IMR-90 (cell line): Measurements from ENCODE around the gene GABRB3. TPM values are rescaled to one million over a fixed set of nuclear protein-coding genes. Genes with fewer than 3 reads are reported as not detected.

Experiments
- ATAC-seq: fragments of 200-7000 bp; cut with Tn5 transposase; 2 replicates; pipeline ENCODE4 v1.9.1; 2020; ENCODE audit warnings: low read depth, mild to moderate bottlenecking, moderate library complexity
- BruUV-seq: library from RNA; stranded (reverse); fragments of 400-500 nt; replicated peaks from 2 replicates; lab custom pipeline; 2021; lab: Mats Ljungman, UMichigan
- CTCF ChIA-PET: fragments of 300-600 bp; formaldehyde crosslinking; extraction: SDS; loops from one replicate; lab custom pipeline; 2021; ENCODE audit warnings: antibody characterized with exemption; lab: Yijun Ruan, JAX
- POLR2A ChIA-PET: fragments of 300-600 bp; sonication (Branson Sonifier 250); formaldehyde crosslinking; loops from one replicate; lab custom pipeline; 2022; ENCODE audit warnings: antibody characterized with exemption; ENCODE audit not compliant: unreplicated experiment; lab: Charles Lee
- DNase-seq: peaks from one replicate; pipeline ENCODE4 v3.0.0; 2013
- H2AFZ ChIP-seq: replicated peaks from 2 replicates; pipeline ENCODE3; 2013; ENCODE audit warnings: low read length, mild to moderate bottlenecking; ENCODE audit not compliant: poor library complexity
- H2AK5ac ChIP-seq: 2 replicates; pipeline ENCODE4 v1.6.1; 2013; ENCODE audit warnings: low read depth, low read length, inconsistent platforms
- H2AK9ac ChIP-seq: replicated peaks from 2 replicates; pipeline ENCODE3; 2013; ENCODE audit warnings: mild to moderate bottlenecking, low read depth, low read length, moderate library complexity; ENCODE audit not compliant: poor library complexity
- H2BK120ac ChIP-seq: 2 replicates; pipeline ENCODE4 v1.6.1; 2013; ENCODE audit warnings: low read depth, low read length, inconsistent platforms
- H2BK15ac ChIP-seq: 3 replicates; pipeline ENCODE4 v1.6.1; 2013; ENCODE audit warnings: low read depth, low read length, inconsistent platforms
- H2BK20ac ChIP-seq: 2 replicates; pipeline ENCODE4 v1.6.1; 2013; ENCODE audit warnings: low read depth, mild to moderate bottlenecking, inconsistent platforms, low read length, moderate library complexity
- H2BK5ac ChIP-seq: 2 replicates; pipeline ENCODE4 v1.6.1; 2013; ENCODE audit warnings: mild to moderate bottlenecking, low read depth, low read length, inconsistent platforms; ENCODE audit not compliant: poor library complexity, severe bottlenecking
- H3K14ac ChIP-seq: replicated peaks from 2 replicates; pipeline ENCODE4 v1.6.1; 2013; ENCODE audit warnings: low read depth, low read length, inconsistent platforms
- H3K18ac ChIP-seq: 2 replicates; pipeline ENCODE4 v1.6.1; 2013; ENCODE audit warnings: low read depth, low read length, control low read depth
- H3K23ac ChIP-seq: 2 replicates; pipeline ENCODE4 v1.6.1; 2013; ENCODE audit warnings: low read depth, low read length, inconsistent platforms
- H3K27ac ChIP-seq: 2 replicates; pipeline ENCODE4 v1.5.1; 2013; ENCODE audit warnings: mild to moderate bottlenecking, control low read depth, low read length; ENCODE audit not compliant: insufficient read depth
- H3K27me3 ChIP-seq: 2 replicates; pipeline ENCODE4 v1.6.1; 2013; ENCODE audit warnings: low read length; ENCODE audit not compliant: control insufficient read depth, insufficient read depth
- H3K36me3 ChIP-seq: 2 replicates; pipeline ENCODE4 v1.6.1; 2013; ENCODE audit warnings: low read length, mixed read lengths; ENCODE audit not compliant: control insufficient read depth, insufficient read depth
- H3K4ac ChIP-seq: 2 replicates; pipeline ENCODE4 v1.6.1; 2013; ENCODE audit warnings: low read depth, low read length, inconsistent platforms
- H3K4me1 ChIP-seq: 2 replicates; pipeline ENCODE4 v1.6.1; 2013; ENCODE audit warnings: low read length, mixed read lengths; ENCODE audit not compliant: control insufficient read depth, insufficient read depth
- H3K4me2 ChIP-seq: 2 replicates; pipeline ENCODE4 v1.6.1; 2013; ENCODE audit warnings: low read depth, mild to moderate bottlenecking, control low read depth, low read length, moderate library complexity
- H3K4me3 ChIP-seq: 2 replicates; pipeline ENCODE4 v1.5.1; 2013; ENCODE audit warnings: low read depth, mild to moderate bottlenecking, control low read depth, low read length, moderate library complexity; ENCODE audit not compliant: insufficient read depth
- H3K56ac ChIP-seq: 2 replicates; pipeline ENCODE4 v1.6.1; 2013; ENCODE audit warnings: low read length, inconsistent platforms; ENCODE audit not compliant: insufficient read depth; ENCODE audit errors: extremely low read depth
- H3K79me1 ChIP-seq, 2 experiments: 2 replicates each; pipeline ENCODE4 v1.6.1; 2013; ENCODE audit warnings: low read length in 2 of 2, inconsistent platforms in 1 of 2, low read depth in 1 of 2
- H3K9ac ChIP-seq: 2 replicates; pipeline ENCODE4 v1.6.1; 2013; ENCODE audit warnings: low read depth, low read length, control low read depth
- H3K9me1 ChIP-seq: 2 replicates; pipeline ENCODE4 v1.6.1; 2013; ENCODE audit warnings: low read length, inconsistent platforms; ENCODE audit not compliant: insufficient read depth
- H3K9me3 ChIP-seq: 2 replicates; pipeline ENCODE4 v1.6.1; 2013; ENCODE audit warnings: low read length; ENCODE audit not compliant: control insufficient read depth, insufficient read depth
- H4K20me1 ChIP-seq: 2 replicates; pipeline ENCODE4 v1.6.1; 2013; ENCODE audit warnings: low read length, inconsistent platforms; ENCODE audit not compliant: insufficient read depth
- H4K5ac ChIP-seq: 2 replicates; pipeline ENCODE4 v1.6.1; 2013; ENCODE audit warnings: mild to moderate bottlenecking, low read depth, low read length, control low read depth
- H4K8ac ChIP-seq, 2 experiments: 2 replicates each; pipeline ENCODE4 v1.6.1; 2013; ENCODE audit warnings: low read depth in 2 of 2, low read length in 2 of 2, control low read depth in 1 of 2, inconsistent platforms in 1 of 2
- H4K91ac ChIP-seq: 2 replicates; pipeline ENCODE4 v1.6.1; 2013; ENCODE audit warnings: low read depth, low read length, inconsistent platforms; ENCODE audit not compliant: insufficient read depth
- BHLHE40 ChIP-seq: fragments of 150-350 bp; IDR thresholded peaks from 2 replicates; pipeline ENCODE4 v1.6.1; 2016; ENCODE audit warnings: mild to moderate bottlenecking, low read depth, low read length
- CEBPB ChIP-seq: IDR thresholded peaks from 2 replicates; pipeline ENCODE4 v1.6.1; 2012; ENCODE audit warnings: low read depth, low read length, improper control_type of control experiment
- CHD1 ChIP-seq: IDR thresholded peaks from 2 replicates; pipeline ENCODE4 v1.6.1; 2012; ENCODE audit warnings: low read depth, low read length, improper control_type of control experiment
- FOS ChIP-seq: fragments of 150-350 bp; IDR thresholded peaks from 2 replicates; pipeline ENCODE4 v1.6.1; 2016; ENCODE audit warnings: low read depth, low read length
- MAFK ChIP-seq: IDR thresholded peaks from 2 replicates; pipeline ENCODE4 v1.6.1; 2012; ENCODE audit warnings: low read depth, low read length, improper control_type of control experiment
- MAZ ChIP-seq: IDR thresholded peaks from 2 replicates; pipeline ENCODE4 v1.6.1; 2012; ENCODE audit warnings: low read depth, mild to moderate bottlenecking, low read length, improper control_type of control experiment, moderate library complexity, borderline replicate concordance
- MXI1 ChIP-seq: IDR thresholded peaks from 2 replicates; pipeline ENCODE4 v1.6.1; 2012; ENCODE audit warnings: low read depth, mild to moderate bottlenecking, low read length, moderate library complexity, borderline replicate concordance
- NFE2L2 ChIP-seq: fragments of 150-350 bp; IDR thresholded peaks from 2 replicates; pipeline ENCODE4 v1.6.1; 2016; ENCODE audit warnings: low read depth, mild to moderate bottlenecking, low read length
- POLR2A ChIP-seq: IDR thresholded peaks from 2 replicates; pipeline ENCODE4 v1.6.1; 2012; ENCODE audit warnings: mild to moderate bottlenecking, low read depth, low read length
- RAD21 ChIP-seq: IDR thresholded peaks from 2 replicates; pipeline ENCODE4 v1.6.1; 2012; ENCODE audit warnings: low read length, improper control_type of control experiment
- RCOR1 ChIP-seq: IDR thresholded peaks from 2 replicates; pipeline ENCODE4 v1.6.1; 2012; ENCODE audit warnings: mild to moderate bottlenecking, low read length, improper control_type of control experiment; ENCODE audit not compliant: insufficient replicate concordance
- RFX5 ChIP-seq: IDR thresholded peaks from 2 replicates; pipeline ENCODE4 v1.8.0; 2012; ENCODE audit warnings: low read depth, mild to moderate bottlenecking, low read length, moderate library complexity
- SMC3 ChIP-seq: fragments of 150-350 bp; IDR thresholded peaks from 2 replicates; pipeline ENCODE4 v1.6.1; 2016; ENCODE audit warnings: low read depth, mild to moderate bottlenecking, antibody characterized with exemption, low read length, moderate library complexity
- USF2 ChIP-seq: fragments of 150-350 bp; IDR thresholded peaks from 2 replicates; pipeline ENCODE4 v1.6.1; 2017; ENCODE audit warnings: mild to moderate bottlenecking, antibody characterized with exemption, low read length, low read depth
- WGBS, 2 experiments: methylation state at CpG; one replicate each; pipeline versions ENCODE4 v1.1.5 to v1.1.7; 2013; ENCODE audit warnings: missing lambda C conversion rate in 2 of 2; ENCODE audit not compliant: insufficient read length in 1 of 2; ENCODE audit errors: extremely low coverage in 2 of 2; 5-methylcytosine and 5-hydroxymethylcytosine counted together
- dilution Hi-C: fragments of 300-500 bp; cut with HindIII; formaldehyde crosslinking; loops from one replicate; pipeline ENCODE4 v1.14.3; 2018; ENCODE audit warnings: low sequenced_read_pairs; ENCODE audit not compliant: unreplicated experiment
- in situ Hi-C: fragments of 300-500 bp; cut with MboI; formaldehyde crosslinking; loops from 3 replicates; pipeline ENCODE4 v1.14.3; 2019; ENCODE audit warnings: low sequenced_read_pairs, inconsistent platforms, mixed read lengths
- intact Hi-C: fragments of 100-400 bp; cut with micrococcal nuclease; formaldehyde crosslinking; loops from 2 replicates; pipeline ENCODE4 v1.10.0; 2022
- polyA plus RNA-seq, 3 experiments: library from polyadenylated mRNA; depleted of rRNA; stranded (reverse); fragments of >200 nt; gene quantifications; 2 replicates each; pipeline ENCODE4 v1.2.3, GENCODE V29; 2012; ENCODE audit warnings: low replicate concordance in 1 of 3
- total RNA-seq: library from RNA; depleted of rRNA; stranded (reverse); fragments of >200 nt; gene quantifications from 2 replicates; pipeline ENCODE4 v1.2.3, GENCODE V29; 2012
- TF ChIP-seq, protein P1 (sequence below): fragments of 150-350 bp; IDR thresholded peaks from 2 replicates; pipeline ENCODE4 v1.6.1; 2016; ENCODE audit warnings: low read depth, mild to moderate bottlenecking, low read length, moderate library complexity, borderline replicate concordance
- TF ChIP-seq, protein P2 (sequence below): conservative IDR thresholded peaks from 2 replicates; pipeline ENCODE4 v1.5.1; 2012; ENCODE audit warnings: mild to moderate bottlenecking, low read depth, low read length, improper control_type of control experiment

GABRB3 gene
- total and polyA plus RNA-seq, 2 of the 4 experiments (the other 2 are of a cell fraction), result 0.36 to 0.54 TPM

- ATAC-seq, result no peak
- H3K27me3 ChIP-seq, result no peaks in the 10 kb centered on the region
- H3K23ac ChIP-seq, result no peak overlapping the region
- dilution Hi-C loops (no loop called here), intact Hi-C loops (no loop called here), in situ Hi-C loops (loop anchor here (10.0 kb wide), 1 partner anchor 56 kb away; no protein-coding TSS in a partner anchor)
- no peak overlapping the region for H3K14ac ChIP-seq
- H2AK5ac ChIP-seq, result no peak overlapping the region
- no peak overlapping the region for H2BK20ac ChIP-seq
- no peak overlapping the region for H3K27ac ChIP-seq
- no peak overlapping the region for H4K91ac ChIP-seq
- H2BK15ac ChIP-seq, result no peak overlapping the region
- BruUV-seq, result no TSS peak
- H4K20me1 ChIP-seq, result no peaks in the 10 kb centered on the region
- no peak overlapping the region for H4K5ac ChIP-seq
- peaks cover 35% of the 10 kb centered on the region for H3K9me3 ChIP-seq
- H3K4me2 ChIP-seq, result no peak overlapping the region
- no peak overlapping the region for H3K4ac ChIP-seq
- no peak overlapping the region for H2AFZ ChIP-seq
- no peaks in the 10 kb centered on the region for H3K79me1 ChIP-seq
- no peak overlapping the region for H3K56ac ChIP-seq
- H3K4me1 ChIP-seq, result no peaks in the 10 kb centered on the region
- H3K9me1 ChIP-seq, result no peaks in the 10 kb centered on the region
- CTCF ChIA-PET, result no interaction called here
- H3K4me3 ChIP-seq, result no peak overlapping the region
- 0% methylated on average over 1 of the region's 6 CpGs; no CpG with 5 or more reads in 1 of the 2 experiments for WGBS, 2 experiments
- H2BK120ac ChIP-seq, result no peak overlapping the region
- DNase-seq, result no peak
- no peak overlapping the region for H3K18ac ChIP-seq
- H2BK5ac ChIP-seq, result no peak overlapping the region
- H4K8ac ChIP-seq, result no peak overlapping the region
- no peak for TF ChIP-seq POLR2A
- TF ChIP-seq FOS, result no peak
- TF ChIP-seq RAD21, result no peak
- no peak for TF ChIP-seq RCOR1
- no peak for TF ChIP-seq MAZ
- TF ChIP-seq, protein P1, sequence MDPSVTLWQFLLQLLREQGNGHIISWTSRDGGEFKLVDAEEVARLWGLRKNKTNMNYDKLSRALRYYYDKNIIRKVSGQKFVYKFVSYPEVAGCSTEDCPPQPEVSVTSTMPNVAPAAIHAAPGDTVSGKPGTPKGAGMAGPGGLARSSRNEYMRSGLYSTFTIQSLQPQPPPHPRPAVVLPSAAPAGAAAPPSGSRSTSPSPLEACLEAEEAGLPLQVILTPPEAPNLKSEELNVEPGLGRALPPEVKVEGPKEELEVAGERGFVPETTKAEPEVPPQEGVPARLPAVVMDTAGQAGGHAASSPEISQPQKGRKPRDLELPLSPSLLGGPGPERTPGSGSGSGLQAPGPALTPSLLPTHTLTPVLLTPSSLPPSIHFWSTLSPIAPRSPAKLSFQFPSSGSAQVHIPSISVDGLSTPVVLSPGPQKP, result no peak
- TF ChIP-seq RFX5, result no peak
- TF ChIP-seq USF2, result no peak
- TF ChIP-seq MXI1, result no peak
- no peak for TF ChIP-seq BHLHE40
- TF ChIP-seq, protein P2, sequence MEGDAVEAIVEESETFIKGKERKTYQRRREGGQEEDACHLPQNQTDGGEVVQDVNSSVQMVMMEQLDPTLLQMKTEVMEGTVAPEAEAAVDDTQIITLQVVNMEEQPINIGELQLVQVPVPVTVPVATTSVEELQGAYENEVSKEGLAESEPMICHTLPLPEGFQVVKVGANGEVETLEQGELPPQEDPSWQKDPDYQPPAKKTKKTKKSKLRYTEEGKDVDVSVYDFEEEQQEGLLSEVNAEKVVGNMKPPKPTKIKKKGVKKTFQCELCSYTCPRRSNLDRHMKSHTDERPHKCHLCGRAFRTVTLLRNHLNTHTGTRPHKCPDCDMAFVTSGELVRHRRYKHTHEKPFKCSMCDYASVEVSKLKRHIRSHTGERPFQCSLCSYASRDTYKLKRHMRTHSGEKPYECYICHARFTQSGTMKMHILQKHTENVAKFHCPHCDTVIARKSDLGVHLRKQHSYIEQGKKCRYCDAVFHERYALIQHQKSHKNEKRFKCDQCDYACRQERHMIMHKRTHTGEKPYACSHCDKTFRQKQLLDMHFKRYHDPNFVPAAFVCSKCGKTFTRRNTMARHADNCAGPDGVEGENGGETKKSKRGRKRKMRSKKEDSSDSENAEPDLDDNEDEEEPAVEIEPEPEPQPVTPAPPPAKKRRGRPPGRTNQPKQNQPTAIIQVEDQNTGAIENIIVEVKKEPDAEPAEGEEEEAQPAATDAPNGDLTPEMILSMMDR, result no peak
- no peak for TF ChIP-seq NFE2L2
- TF ChIP-seq CEBPB, result no peak
- no peak for TF ChIP-seq MAFK
- no peak for TF ChIP-seq CHD1
- no peak for TF ChIP-seq SMC3
- H3K36me3 ChIP-seq, result no peaks in the 10 kb centered on the region
- POLR2A ChIA-PET, result no interaction called here
- H3K9ac ChIP-seq, result no peak overlapping the region
- H2AK9ac ChIP-seq, result no peak overlapping the region
Measured at GRCh38 chr15:26648676-26649075, 124.2 kb downstream of the GABRB3 start.
